Suprapubic skin (tissue), 4 donors: Measurements from ENCODE around the gene COBLL1.

Source experiments
- EP300 ChIP-seq: sonication (generic); formaldehyde crosslinking; IDR thresholded peaks from one replicate; pipeline ENCODE4 v1.6.1; 2017; ENCODE audit warnings: antibody characterized with exemption
- POLR2AphosphoS5 ChIP-seq, 3 donors: sonication (generic); formaldehyde crosslinking; IDR thresholded peaks; one replicate each; pipeline ENCODE4 v1.6.1; 2017; ENCODE audit warnings: antibody characterized with exemption in 3 of 3
- TF ChIP-seq, protein P1 (sequence below), 2 donors: fragments of 200-600 bp in 1 of 2; fragments of 450-650 bp in 1 of 2; sonication (generic) in 1 of 2; IDR thresholded peaks; one replicate each; pipeline ENCODE4 v1.5.1; 2016 to 2019; ENCODE audit warnings: antibody characterized with exemption in 2 of 2, mild to moderate bottlenecking in 1 of 2, moderate library complexity in 1 of 2

DNA sequence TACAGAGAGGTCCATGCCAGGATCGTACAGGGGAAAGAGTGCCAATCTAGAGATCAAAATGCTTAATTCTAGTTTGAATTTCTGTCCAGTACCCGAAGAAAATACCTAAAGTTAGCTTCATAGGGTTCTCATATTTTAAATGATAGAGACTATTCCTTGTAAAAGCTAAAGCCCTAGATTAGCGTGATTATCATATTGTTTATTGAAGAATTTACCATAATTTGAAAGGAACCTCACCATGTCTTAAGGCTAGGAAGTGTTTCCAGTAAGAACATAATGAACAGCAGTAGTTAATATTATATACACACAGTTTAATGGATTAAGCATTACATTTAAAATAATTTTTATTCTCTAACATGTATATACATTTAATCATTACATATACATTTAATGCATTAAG lies 68.5 kb downstream of the COBLL1 start:
- TF ChIP-seq POLR2AphosphoS5 (IDR thresholded peaks at IDR 0.05) (no peak), EP300 (no peak)
- TF ChIP-seq, protein P1, sequence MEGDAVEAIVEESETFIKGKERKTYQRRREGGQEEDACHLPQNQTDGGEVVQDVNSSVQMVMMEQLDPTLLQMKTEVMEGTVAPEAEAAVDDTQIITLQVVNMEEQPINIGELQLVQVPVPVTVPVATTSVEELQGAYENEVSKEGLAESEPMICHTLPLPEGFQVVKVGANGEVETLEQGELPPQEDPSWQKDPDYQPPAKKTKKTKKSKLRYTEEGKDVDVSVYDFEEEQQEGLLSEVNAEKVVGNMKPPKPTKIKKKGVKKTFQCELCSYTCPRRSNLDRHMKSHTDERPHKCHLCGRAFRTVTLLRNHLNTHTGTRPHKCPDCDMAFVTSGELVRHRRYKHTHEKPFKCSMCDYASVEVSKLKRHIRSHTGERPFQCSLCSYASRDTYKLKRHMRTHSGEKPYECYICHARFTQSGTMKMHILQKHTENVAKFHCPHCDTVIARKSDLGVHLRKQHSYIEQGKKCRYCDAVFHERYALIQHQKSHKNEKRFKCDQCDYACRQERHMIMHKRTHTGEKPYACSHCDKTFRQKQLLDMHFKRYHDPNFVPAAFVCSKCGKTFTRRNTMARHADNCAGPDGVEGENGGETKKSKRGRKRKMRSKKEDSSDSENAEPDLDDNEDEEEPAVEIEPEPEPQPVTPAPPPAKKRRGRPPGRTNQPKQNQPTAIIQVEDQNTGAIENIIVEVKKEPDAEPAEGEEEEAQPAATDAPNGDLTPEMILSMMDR (IDR thresholded peaks at IDR 0.05) = no peak
